WTC11 (cell line): Measurements from ENCODE around the gene EFHC2. TPM values are rescaled to one million over a fixed set of nuclear protein-coding genes. Genes with fewer than 3 reads are reported as not detected.

Source experiments
- ATAC-seq: fragments of 200-7000 bp; cut with Tn5 transposase; 2 replicates; pipeline ENCODE4 v1.10.0; 2021; ENCODE audit warnings: mild to moderate bottlenecking, moderate library complexity
- CTCF ChIA-PET: fragments of 300-600 bp; sonication (Branson Sonifier 250); formaldehyde crosslinking; loops from one replicate; lab custom pipeline; 2021; ENCODE audit warnings: antibody characterized with exemption; lab: Charles Lee
- POLR2A ChIA-PET: fragments of 350-600 bp; sonication (Branson Sonifier 250); formaldehyde crosslinking; loops from one replicate; lab custom pipeline; 2021; ENCODE audit warnings: antibody characterized with exemption; lab: Charles Lee
- DNase-seq: peaks from one replicate; pipeline ENCODE4 v3.0.0; 2021; ENCODE audit warnings: low spot score
- H3K27ac Mint-ChIP-seq: 2 replicates; pipeline ENCODE4 v1.8.0; 2021; ENCODE audit warnings: mixed read lengths
- H3K27me3 Mint-ChIP-seq: 2 replicates; pipeline ENCODE4 v1.8.0; 2021; ENCODE audit warnings: low read depth, mild to moderate bottlenecking, moderate library complexity, mixed read lengths
- H3K36me3 Mint-ChIP-seq: 2 replicates; pipeline ENCODE4 v1.8.0; 2021; ENCODE audit warnings: mixed read lengths
- H3K4me1 Mint-ChIP-seq: 2 replicates; pipeline ENCODE4 v1.8.0; 2022; ENCODE audit warnings: mixed read lengths
- H3K4me3 Mint-ChIP-seq: 2 replicates; pipeline ENCODE4 v1.8.0; 2021; ENCODE audit warnings: mild to moderate bottlenecking, moderate library complexity, mixed read lengths
- H3K9me3 Mint-ChIP-seq: 2 replicates; pipeline ENCODE4 v1.8.0; 2021; ENCODE audit warnings: mixed read lengths
- ARID4B ChIP-seq: sonication (generic); formaldehyde crosslinking; IDR thresholded peaks from 2 replicates; pipeline ENCODE4 v1.8.0; 2023; ENCODE audit warnings: missing genetic modification reagents, mild to moderate bottlenecking, borderline replicate concordance
- ATF2 ChIP-seq: sonication (generic); formaldehyde crosslinking; IDR thresholded peaks from 2 replicates; pipeline ENCODE4 v1.8.1; 2022; ENCODE audit warnings: low read depth, missing genetic modification reagents, borderline replicate concordance
- CREB1 ChIP-seq: sonication (generic); formaldehyde crosslinking; IDR thresholded peaks from 2 replicates; pipeline ENCODE4 v1.8.0; 2023; ENCODE audit warnings: mild to moderate bottlenecking, missing genetic modification reagents
- CTCF ChIP-seq: fragments of 200-600 bp; IDR thresholded peaks from 2 replicates; pipeline ENCODE4 v1.8.0; 2022; ENCODE audit warnings: antibody characterized with exemption
- FOXK1 ChIP-seq: sonication (generic); formaldehyde crosslinking; IDR thresholded peaks from 2 replicates; pipeline ENCODE4 v1.8.0; 2022; ENCODE audit warnings: mild to moderate bottlenecking, moderate library complexity, missing genetic modification reagents
- FOXP1 ChIP-seq: sonication (generic); formaldehyde crosslinking; IDR thresholded peaks from 2 replicates; pipeline ENCODE4 v1.8.0; 2022; ENCODE audit warnings: missing genetic modification reagents, mild to moderate bottlenecking, moderate library complexity, borderline replicate concordance
- HMGA2 ChIP-seq: fragments of 250-450 bp; sonication (Bioruptor Pico); IDR thresholded peaks from 2 replicates; pipeline ENCODE4 v1.4.0; 2021; ENCODE audit warnings: mild to moderate bottlenecking, moderate library complexity
- PREB ChIP-seq: sonication (generic); formaldehyde crosslinking; IDR thresholded peaks from 2 replicates; pipeline ENCODE4 v1.8.1; 2022; ENCODE audit warnings: mild to moderate bottlenecking, missing genetic modification reagents, moderate library complexity, borderline replicate concordance
- SMAD3 ChIP-seq: sonication (generic); formaldehyde crosslinking; IDR thresholded peaks from 2 replicates; pipeline ENCODE4 v1.8.0; 2022; ENCODE audit warnings: missing genetic modification reagents, mild to moderate bottlenecking, borderline replicate concordance
- SOX15 ChIP-seq: fragments of 250-450 bp; sonication (Bioruptor Pico); IDR thresholded peaks from 2 replicates; pipeline ENCODE4 v1.9.0; 2021; ENCODE audit warnings: mild to moderate bottlenecking
- SP1 ChIP-seq: sonication (generic); formaldehyde crosslinking; conservative IDR thresholded peaks from 2 replicates; pipeline ENCODE4 v1.8.1; 2022; ENCODE audit warnings: missing genetic modification reagents
- TP53 ChIP-seq: sonication (generic); formaldehyde crosslinking; IDR thresholded peaks from 2 replicates; pipeline ENCODE4 v1.8.1; 2023; ENCODE audit warnings: mild to moderate bottlenecking, missing genetic modification reagents
- ZBTB21 ChIP-seq: sonication (generic); formaldehyde crosslinking; IDR thresholded peaks from 2 replicates; pipeline ENCODE4 v1.8.1; 2023; ENCODE audit warnings: mild to moderate bottlenecking, missing genetic modification reagents, borderline replicate concordance
- ZNF138 ChIP-seq: sonication (generic); formaldehyde crosslinking; conservative IDR thresholded peaks from 2 replicates; pipeline ENCODE4 v1.8.1; 2022; ENCODE audit warnings: mild to moderate bottlenecking, moderate library complexity, missing genetic modification reagents
- ZNF219 ChIP-seq: sonication (generic); formaldehyde crosslinking; IDR thresholded peaks from 2 replicates; pipeline ENCODE4 v1.8.0; 2023; ENCODE audit warnings: missing genetic modification reagents, mild to moderate bottlenecking, borderline replicate concordance
- ZNF232 ChIP-seq: sonication (generic); formaldehyde crosslinking; IDR thresholded peaks from 2 replicates; pipeline ENCODE4 v1.8.0; 2022; ENCODE audit warnings: mild to moderate bottlenecking, missing genetic modification reagents
- ZNF317 ChIP-seq: sonication (generic); formaldehyde crosslinking; IDR thresholded peaks from 2 replicates; pipeline ENCODE4 v1.8.1; 2023; ENCODE audit warnings: low read depth, mild to moderate bottlenecking, moderate library complexity, missing genetic modification reagents, borderline replicate concordance
- ZNF416 ChIP-seq: fragments of 250-450 bp; sonication (Bioruptor Pico); IDR thresholded peaks from 2 replicates; pipeline ENCODE4 v1.9.0; 2021; ENCODE audit warnings: mild to moderate bottlenecking, inconsistent platforms
- ZNF425 ChIP-seq: fragments of 250-450 bp; sonication (Bioruptor Pico); conservative IDR thresholded peaks from 2 replicates; pipeline ENCODE4 v1.9.0; 2021; ENCODE audit warnings: mild to moderate bottlenecking
- ZNF671 ChIP-seq: fragments of 250-450 bp; sonication (Bioruptor Pico); IDR thresholded peaks from 2 replicates; pipeline ENCODE4 v1.8.0; 2021; ENCODE audit warnings: mild to moderate bottlenecking
- ZSCAN18 ChIP-seq: fragments of 250-450 bp; sonication (Bioruptor Pico); IDR thresholded peaks from 2 replicates; pipeline ENCODE4 v2.1.2; 2022; ENCODE audit warnings: mild to moderate bottlenecking, moderate library complexity
- total RNA-seq: library from RNA; stranded (reverse); gene quantifications from 3 replicates; pipeline ENCODE4 v1.2.3, GENCODE V29; 2021

The EFHC2 gene
- total RNA-seq, 1 experiment from 2014 or later = 2.1 TPM

GRCh38 chrX:44240036-44240435 is 103.4 kb downstream of the EFHC2 start:
- DNase-seq = no peak
- H3K4me3 Mint-ChIP-seq = no peak overlapping the region
- H3K9me3 Mint-ChIP-seq = peaks cover 3% of the 10 kb centered on the region; the same call in 1 of the 2 replicates
- ChIA-PET POLR2A (no interaction called here), CTCF (no interaction called here)
- TF ChIP-seq ATF2 (CRISPR knock-in tag) (no peak), ZNF671 (no peak), SOX15 (CRISPR knock-in tag) (no peak), ZNF232 (CRISPR knock-in tag) (no peak), HMGA2 (CRISPR knock-in tag) (no peak), FOXP1 (CRISPR knock-in tag) (no peak), ZNF317 (CRISPR knock-in tag) (no peak), FOXK1 (no peak), ARID4B (no peak), ZNF138 (CRISPR knock-in tag) (no peak), CTCF (no peak), CREB1 (CRISPR knock-in tag) (no peak), ZNF416 (CRISPR knock-in tag) (no peak), ZNF425 (CRISPR knock-in tag) (no peak), SP1 (CRISPR knock-in tag) (no peak)
- H3K27ac Mint-ChIP-seq = no peak overlapping the region
- peaks cover 38% of the 10 kb centered on the region for H3K4me1 Mint-ChIP-seq
- H3K27me3 Mint-ChIP-seq = no peaks in the 10 kb centered on the region
- no peak for ATAC-seq
- H3K36me3 Mint-ChIP-seq = no peaks in the 10 kb centered on the region

GRCh38 chrX:44239036-44239435 is 104.4 kb downstream of the EFHC2 start:
- Mint-ChIP-seq H3K4me3 (no peak overlapping the region), H3K4me1 (peaks cover 33% of the 10 kb centered on the region), H3K27me3 (no peaks in the 10 kb centered on the region), H3K27ac (no peak overlapping the region), H3K9me3 (peaks cover 3% of the 10 kb centered on the region; the same call in 1 of the 2 replicates), H3K36me3 (no peaks in the 10 kb centered on the region)
- TF ChIP-seq SOX15 (CRISPR knock-in tag) = no peak
- TF ChIP-seq SMAD3 (CRISPR knock-in tag) = no peak
- no peak for TF ChIP-seq TP53
- no peak for TF ChIP-seq PREB (CRISPR knock-in tag)
- TF ChIP-seq ZNF219 (CRISPR knock-in tag) = no peak
- TF ChIP-seq ZSCAN18 (CRISPR knock-in tag) = no peak
- no peak for TF ChIP-seq ZBTB21 (CRISPR knock-in tag)
- ChIA-PET POLR2A (no interaction called here), CTCF (no interaction called here)
- ATAC-seq (no peak), DNase-seq (no peak)
